Activated CD8-positive, alpha-beta memory T cell treated with anti-CD3 and anti-CD28 coated beads, Interleukin-2, amount 50 U/mL, for 48 hours (primary cell): ENCODE results near the gene NUDT3.
"Not testable (repeated sequence)": the region's sequence is repeated elsewhere in the genome, so short reads cannot be mapped to it uniquely, and the experiment has no call there.

ENCODE experiments used
- DNase-seq: peaks from one replicate; pipeline ENCODE4 v3.0.0-alpha.2; 2020

Gene NUDT3

GRCh38 chr6:34247481-34248197 is 144.8 kb downstream of the NUDT3 start:
- DNase-seq: peak; percentile 62

- peak; percentile 81 for DNase-seq
These were observed 145.7 kb downstream of the NUDT3 start for GRCh38 chr6:34246563-34247391.

GRCh38 chr6:34246249-34246562 is 146.3 kb downstream of the NUDT3 start:
- DNase-seq: no peak

GRCh38 chr6:34245761-34246140 is 146.7 kb downstream of the NUDT3 start:
- DNase-seq: not testable (repeated sequence)

GRCh38 chr6:34245032-34245760 is 147.3 kb downstream of the NUDT3 start:
- peak; percentile 48 for DNase-seq

GRCh38 chr6:34243901-34244884 is 148.3 kb downstream of the NUDT3 start:
- DNase-seq: peak; percentile 80

GRCh38 chr6:34243131-34243771 is 149.2 kb downstream of the NUDT3 start:
- DNase-seq: peak; percentile 57

GRCh38 chr6:34242252-34243130 is 150.0 kb downstream of the NUDT3 start:
- peak; percentile 57 for DNase-seq

- DNase-seq: peak; percentile 49
These were observed 150.9 kb downstream of the NUDT3 start for GRCh38 chr6:34241351-34242215.

- peak; percentile 50 for DNase-seq
These were observed 151.9 kb downstream of the NUDT3 start for GRCh38 chr6:34240329-34241248.

GRCh38 chr6:34239893-34240292 is 152.6 kb downstream of the NUDT3 start:
- DNase-seq: no peak

GRCh38 chr6:34239500-34239825 is 153.0 kb downstream of the NUDT3 start:
- DNase-seq: peak; percentile 45

- peak; percentile 56 for DNase-seq
These were observed 153.6 kb downstream of the NUDT3 start for GRCh38 chr6:34238585-34239499.

GRCh38 chr6:34237722-34238584 is 154.5 kb downstream of the NUDT3 start:
- peak; percentile 89 for DNase-seq

GRCh38 chr6:34237316-34237721 is 155.2 kb downstream of the NUDT3 start:
- DNase-seq: peak; percentile 66

GRCh38 chr6:34236443-34237315 is 155.8 kb downstream of the NUDT3 start, which contains the start of gene HMGA1:
Gene HMGA1, plus strand, starts transcription at chr6:34236873. Its CDS starts 3,908 bp downstream, at chr6:34240781.
- DNase-seq: peak; percentile 94
